NCI-H2227 (cell line): ENCODE results near the gene HSPA12B.

Experiments
- DNase-seq: peaks from one replicate; lab custom pipeline; 2025; ENCODE audit not compliant: unreplicated experiment; lab: John Stamatoyannopoulos, UW

The HSPA12B gene

GRCh38 chr20:3744806-3745685 lies 12.6 kb downstream of the HSPA12B start:
- peak; percentile 32 for DNase-seq

GRCh38 chr20:3745686-3746173 lies 13.2 kb downstream of the HSPA12B start:
- no peak for DNase-seq

- no peak for DNase-seq
These were observed 15.0 kb downstream of the HSPA12B start for GRCh38 chr20:3747471-3747870.

GRCh38 chr20:3748073-3748472 lies 15.6 kb downstream of the HSPA12B start:
- no peak for DNase-seq

- no peak for DNase-seq
These were observed 16.7 kb downstream of the HSPA12B start for GRCh38 chr20:3749087-3749688.

GRCh38 chr20:3749689-3750531 lies 17.4 kb downstream of the HSPA12B start:
- DNase-seq = no peak

- no peak for DNase-seq
These were observed 18.8 kb downstream of the HSPA12B start for GRCh38 chr20:3751305-3751674.

- DNase-seq = no peak
These were observed 19.3 kb downstream of the HSPA12B start for GRCh38 chr20:3751675-3752385.

- DNase-seq = no peak
These were observed 19.9 kb downstream of the HSPA12B start for GRCh38 chr20:3752386-3752759.

GRCh38 chr20:3753098-3753497 lies 20.6 kb downstream of the HSPA12B start:
- DNase-seq = peak; percentile 13

GRCh38 chr20:3753501-3754275 lies 21.2 kb downstream of the HSPA12B start:
- no peak for DNase-seq

GRCh38 chr20:3754276-3754630 lies 21.8 kb downstream of the HSPA12B start:
- DNase-seq = no peak

- DNase-seq = no peak
These were observed 22.8 kb downstream of the HSPA12B start for GRCh38 chr20:3755269-3755668.

GRCh38 chr20:3755814-3756480 lies 23.5 kb downstream of the HSPA12B start:
- DNase-seq = no peak

- no peak for DNase-seq
These were observed 24.8 kb downstream of the HSPA12B start for GRCh38 chr20:3757268-3757667.

- no peak for DNase-seq
These were observed 26.1 kb downstream of the HSPA12B start for GRCh38 chr20:3758566-3758965.

GRCh38 chr20:3759316-3759823 lies 26.9 kb downstream of the HSPA12B start:
- DNase-seq = no peak

- DNase-seq = no peak
These were observed 27.4 kb downstream of the HSPA12B start for GRCh38 chr20:3759884-3760283.

- DNase-seq = peak; percentile 59
These were observed 28.3 kb downstream of the HSPA12B start for GRCh38 chr20:3760655-3761348.
